Upper lobe of right lung (tissue), 1 donor: ENCODE data around the gene MEG3. TPM values are rescaled to one million over a fixed set of nuclear protein-coding genes. Genes with fewer than 3 reads are reported as not detected.

Experiments used
- ATAC-seq: fragments of 200-7000 bp; cut with Tn5 transposase; one replicate; pipeline ENCODE4 v1.9.1; 2020; ENCODE audit warnings: mild to moderate bottlenecking, moderate library complexity
- DNase-seq: peaks from one replicate; pipeline ENCODE4 v3.0.0-alpha.2; 2020
- H3K27ac ChIP-seq: fragments of 200-600 bp; one replicate; pipeline ENCODE4 v1.8.0; 2022
- H3K27me3 ChIP-seq: fragments of 200-600 bp; one replicate; pipeline ENCODE4 v1.8.0; 2022; ENCODE audit warnings: mild to moderate bottlenecking
- H3K36me3 ChIP-seq: fragments of 200-600 bp; one replicate; pipeline ENCODE4 v1.8.0; 2022
- H3K4me1 ChIP-seq: fragments of 200-600 bp; one replicate; pipeline ENCODE4 v1.8.0; 2022
- H3K4me3 ChIP-seq: fragments of 200-600 bp; one replicate; pipeline ENCODE4 v1.8.0; 2022; ENCODE audit warnings: mild to moderate bottlenecking
- H3K9me3 ChIP-seq: fragments of 200-600 bp; one replicate; pipeline ENCODE4 v1.8.0; 2022
- CTCF ChIP-seq: fragments of 200-600 bp; IDR thresholded peaks from one replicate; pipeline ENCODE4 v1.8.0; 2022; ENCODE audit warnings: antibody characterized with exemption
- intact Hi-C: fragments of 100-400 bp; cut with DNase I; formaldehyde crosslinking; loops from one replicate; pipeline ENCODE4 v1.11.0; 2022
- total RNA-seq: library from RNA; stranded (reverse); fragmentation: NEBNext Ultra II Directional; extraction: Animal tissue kit (Norgen Biotek cat#: 25700); gene quantifications from one replicate; pipeline ENCODE4 v1.2.1, GENCODE V29; 2021
- donor health status: DM: no; HTN: yes; CAD: no; lungs with severe emphysema.

The MEG3 gene
- total RNA-seq, 1 donor from 2014 or later = 15.6 TPM

- DNase-seq (no peak), ATAC-seq (no peak)
- Histone ChIP-seq H3K36me3 (no peaks in the 10 kb centered on the region), H3K4me3 (no peak overlapping the region), H3K27ac (no peak overlapping the region), H3K4me1 (no peaks in the 10 kb centered on the region), H3K27me3 (peaks cover 6% of the 10 kb centered on the region), H3K9me3 (no peaks in the 10 kb centered on the region)
- no peak for TF ChIP-seq CTCF
- intact Hi-C loops = no loop called here
Measured at GRCh38 chr14:100879782-100880181, 53.9 kb downstream of the MEG3 start.

- no peak for DNase-seq
- peaks cover 6% of the 10 kb centered on the region for H3K27me3 ChIP-seq
- no peak for ATAC-seq
Measured at GRCh38 chr14:100880271-100881101, 54.6 kb downstream of the MEG3 start.

GRCh38 chr14:100881211-100882025 is 55.5 kb downstream of the MEG3 start:
- no peaks in the 10 kb centered on the region for H3K4me1 ChIP-seq
- no peak overlapping the region for H3K27ac ChIP-seq
- H3K9me3 ChIP-seq = no peaks in the 10 kb centered on the region
- ATAC-seq = no peak
- H3K36me3 ChIP-seq = no peaks in the 10 kb centered on the region
- H3K4me3 ChIP-seq = no peak overlapping the region
- no peak for TF ChIP-seq CTCF
- DNase-seq = peak; percentile 55
- H3K27me3 ChIP-seq = peaks cover 6% of the 10 kb centered on the region
- intact Hi-C loops = no loop called here

More at GRCh38 chr14:100880271-100881101, 54.6 kb downstream of the MEG3 start:
- H3K9me3 ChIP-seq = no peaks in the 10 kb centered on the region
- no peak overlapping the region for H3K27ac ChIP-seq
- no peak for TF ChIP-seq CTCF
- no peaks in the 10 kb centered on the region for H3K36me3 ChIP-seq
- intact Hi-C loops = no loop called here
- H3K4me1 ChIP-seq = no peaks in the 10 kb centered on the region
- H3K4me3 ChIP-seq = no peak overlapping the region

GRCh38 chr14:100882026-100882967 is 56.4 kb downstream of the MEG3 start:
- no peaks in the 10 kb centered on the region for H3K9me3 ChIP-seq
- peaks cover 6% of the 10 kb centered on the region for H3K27me3 ChIP-seq
- H3K27ac ChIP-seq = no peak overlapping the region
- peak; percentile 52 for DNase-seq
- intact Hi-C loops = no loop called here
- no peaks in the 10 kb centered on the region for H3K4me1 ChIP-seq
- no peak for TF ChIP-seq CTCF
- no peak for ATAC-seq
- H3K36me3 ChIP-seq = no peaks in the 10 kb centered on the region
- H3K4me3 ChIP-seq = no peak overlapping the region

- DNase-seq (peak; percentile 54), ATAC-seq (no peak)
- no peak for TF ChIP-seq CTCF
- Histone ChIP-seq H3K4me3 (no peak overlapping the region), H3K36me3 (no peaks in the 10 kb centered on the region), H3K4me1 (no peaks in the 10 kb centered on the region), H3K27me3 (peaks cover 6% of the 10 kb centered on the region), H3K9me3 (no peaks in the 10 kb centered on the region), H3K27ac (no peak overlapping the region)
- intact Hi-C loops = no loop called here
Measured at GRCh38 chr14:100882991-100883788, 57.3 kb downstream of the MEG3 start.
